Measurements from ENCODE around the gene SS18L1. TPM values are rescaled to one million over a fixed set of nuclear protein-coding genes. Genes with fewer than 3 reads are reported as not detected.
A peak's percentile ranks its signal among the peaks of the same experiment; 100 is the strongest.

Gene SS18L1
- total and polyA plus RNA-seq, 10 of the 15 experiments (the other 5 are each of a cell fraction or from before 2014, with no cell fraction given): 1.8 to 20.0 (median 6.6) TPM

DNA sequence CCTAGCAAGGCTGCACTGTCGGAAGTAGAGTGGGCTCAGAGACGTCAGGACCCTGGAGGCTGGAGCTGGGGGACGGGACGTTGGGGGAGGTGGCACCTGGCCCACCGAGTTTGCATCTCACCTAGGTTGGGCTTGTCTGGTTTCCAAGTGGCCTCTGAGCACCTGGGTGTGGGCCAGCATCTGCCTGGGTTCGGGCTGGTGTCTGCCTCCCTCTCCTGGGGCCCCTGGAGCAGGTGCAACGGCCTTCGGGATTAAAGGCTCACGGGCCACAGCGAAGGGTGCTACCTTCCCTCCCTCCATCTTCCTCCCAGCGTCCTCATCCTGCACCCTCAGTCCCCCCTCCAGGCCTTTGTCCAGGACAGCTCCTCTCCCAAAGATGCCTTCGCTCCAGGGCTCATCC is 70.5 kb downstream of the SS18L1 start:
- Histone ChIP-seq H3K9ac (ENCODE audit: control insufficient read depth, insufficient read depth, low read length) (no peak overlapping the region), H3K27me3 (replicated peaks in 1 of 2; ENCODE audit: control insufficient read depth in 2 of 2, insufficient read depth in 2 of 2, low read length in 1 of 2) (no peaks in the 10 kb centered on the region; a peak in 1 of 4 replicates), H3K4me3 (no peak overlapping the region), H3K36me3 (ENCODE audit: control insufficient read depth in 2 of 2, insufficient read depth in 2 of 2, low read length in 1 of 2) (no peaks in the 10 kb centered on the region), H3K4me1 (ENCODE audit: control insufficient read depth, insufficient read depth, low read length) (no peaks in the 10 kb centered on the region), H4K20me1 (ENCODE audit: control insufficient read depth, insufficient read depth) (no peaks in the 10 kb centered on the region), H3K9me3 (replicated peaks; ENCODE audit: control insufficient read depth, insufficient read depth, low read length) (no peaks in the 10 kb centered on the region), H3K79me2 (ENCODE audit: control insufficient read depth, insufficient read depth, low read length) (no peaks in the 10 kb centered on the region), H2AFZ (ENCODE audit: control insufficient read depth, low read depth, low read length) (no peak overlapping the region), H3K4me2 (ENCODE audit: control insufficient read depth, insufficient read depth) (no peak overlapping the region), H3K27ac (ENCODE audit: control insufficient read depth, insufficient read depth) (no peak overlapping the region)
- DNase-seq (ENCODE audit: low read depth, low spot score) (no peak), ATAC-seq (no peak), FAIRE-seq (no peak)
- TF ChIP-seq TARDBP (IDR thresholded peaks at IDR 0.05; ENCODE audit: borderline replicate concordance): no peak
- TF ChIP-seq RAD21 (IDR thresholded peaks at IDR 0.05; ENCODE audit: insufficient read depth, low read depth, low read length): 0 out of 2 replicates have a peak, but pooled peaks have one; percentile 9
- WGBS (ENCODE audit: insufficient coverage, insufficient replicate concordance, low lambda C conversion rate, missing lambda C conversion rate): 28% methylated on average over 12 of the region's 12 CpGs
- intact Hi-C loops (cut with micrococcal nuclease; ENCODE audit: unreplicated experiment) (no loop called here), in situ Hi-C loops (cut with MboI) (no loop called here)
- ChIA-PET CTCF (no interaction called here), POLR2A (no interaction called here), RAD21 (ENCODE audit: unreplicated experiment) (no interaction called here), SMC1A (ENCODE audit: uncharacterized antibody, unreplicated experiment) (no interaction called here)
- BruUV-seq (replicated peaks): no TSS peak

DNA sequence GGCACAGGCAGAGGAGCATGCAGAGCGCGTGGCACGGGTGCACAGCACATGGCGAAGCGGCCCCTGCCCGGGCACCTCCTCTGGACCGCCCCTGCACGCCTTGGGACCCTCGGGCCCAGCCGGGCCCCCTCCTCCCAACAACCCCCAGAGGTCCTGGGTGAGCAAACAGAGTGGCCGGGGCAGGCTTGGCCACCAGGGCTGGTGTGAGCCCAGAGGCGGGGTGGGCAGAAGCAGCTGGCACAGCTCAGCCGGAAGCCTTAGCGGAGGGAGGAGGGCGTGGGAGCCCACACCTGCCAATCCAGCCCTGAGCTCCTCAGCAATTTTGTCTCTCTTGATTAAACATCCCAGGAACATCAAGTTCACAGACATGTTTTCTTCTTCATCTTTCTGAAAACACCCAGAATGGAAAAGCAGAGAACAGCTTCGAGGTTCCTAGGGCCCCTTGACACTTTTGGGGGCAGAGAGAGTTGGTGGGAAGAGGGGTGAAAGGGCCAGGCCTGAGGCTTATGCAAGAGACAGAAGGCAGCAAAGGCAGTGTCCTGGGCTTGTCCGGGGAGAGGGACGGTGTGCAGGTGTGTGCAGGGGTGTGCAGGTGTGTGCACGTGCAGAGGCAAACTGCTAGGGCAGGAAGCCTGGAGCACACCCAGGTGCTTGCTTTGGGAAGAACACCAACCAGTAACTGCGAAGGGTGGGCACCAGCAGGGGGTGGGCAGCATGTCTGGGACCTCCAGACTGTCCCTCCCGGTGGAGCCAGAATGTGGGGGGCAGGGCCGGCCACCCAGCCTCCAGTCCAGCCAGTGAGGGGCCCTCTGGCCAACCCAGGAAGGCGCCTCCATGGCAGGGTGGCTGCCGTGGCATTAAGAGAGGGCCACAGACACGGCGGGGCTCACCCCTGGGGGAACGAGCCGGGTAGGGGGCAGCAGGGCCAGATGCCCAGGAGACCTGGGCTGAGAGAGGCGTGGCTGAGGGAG is 71.7 kb downstream of the SS18L1 start:
- no peak for DNase-seq (ENCODE audit: low read depth, low spot score)
- Histone ChIP-seq H3K4me3 (no peak overlapping the region), H3K9me3 (replicated peaks; ENCODE audit: control insufficient read depth, insufficient read depth, low read length) (no peaks in the 10 kb centered on the region), H3K27ac (ENCODE audit: control insufficient read depth, insufficient read depth) (no peak overlapping the region), H4K20me1 (ENCODE audit: control insufficient read depth, insufficient read depth) (no peaks in the 10 kb centered on the region; the same call in 1 of the 2 replicates), H2AFZ (ENCODE audit: control insufficient read depth, low read depth, low read length) (no peak overlapping the region), H3K36me3 (ENCODE audit: control insufficient read depth in 2 of 2, insufficient read depth in 2 of 2, low read length in 1 of 2) (no peaks in the 10 kb centered on the region), H3K4me1 (ENCODE audit: control insufficient read depth, insufficient read depth, low read length) (no peaks in the 10 kb centered on the region), H3K79me2 (ENCODE audit: control insufficient read depth, insufficient read depth, low read length) (no peaks in the 10 kb centered on the region), H3K4me2 (ENCODE audit: control insufficient read depth, insufficient read depth) (no peak overlapping the region), H3K9ac (ENCODE audit: control insufficient read depth, insufficient read depth, low read length) (no peak overlapping the region), H3K27me3 (replicated peaks in 1 of 2; ENCODE audit: control insufficient read depth in 2 of 2, insufficient read depth in 2 of 2, low read length in 1 of 2) (peaks cover 0 to 2% of the 10 kb centered on the region in 2 experiments; a peak in 1 of 4 replicates)
- in situ Hi-C loops (cut with MboI) (no loop called here), intact Hi-C loops (cut with micrococcal nuclease; ENCODE audit: unreplicated experiment) (no loop called here)
- ChIA-PET RAD21 (ENCODE audit: unreplicated experiment) (no interaction called here), SMC1A (ENCODE audit: uncharacterized antibody, unreplicated experiment) (no interaction called here), CTCF (no interaction called here), POLR2A (no interaction called here)
- FAIRE-seq: no peak
- BruUV-seq (replicated peaks): no TSS peak
- 31% methylated on average over 27 of the region's 29 CpGs for WGBS (ENCODE audit: insufficient coverage, insufficient replicate concordance, low lambda C conversion rate, missing lambda C conversion rate)
- no peak for TF ChIP-seq ATF7 (IDR thresholded peaks at IDR 0.05; ENCODE audit: low read depth)
- TF ChIP-seq EP300 (IDR thresholded peaks at IDR 0.05; ENCODE audit: borderline replicate concordance in 1 of 2, control insufficient read depth in 1 of 2, low read depth in 2 of 2, low read length in 2 of 2): no peak
- no peak for TF ChIP-seq STAT1 (conservative IDR thresholded peaks at IDR 0.05)
- TF ChIP-seq, protein P1, sequence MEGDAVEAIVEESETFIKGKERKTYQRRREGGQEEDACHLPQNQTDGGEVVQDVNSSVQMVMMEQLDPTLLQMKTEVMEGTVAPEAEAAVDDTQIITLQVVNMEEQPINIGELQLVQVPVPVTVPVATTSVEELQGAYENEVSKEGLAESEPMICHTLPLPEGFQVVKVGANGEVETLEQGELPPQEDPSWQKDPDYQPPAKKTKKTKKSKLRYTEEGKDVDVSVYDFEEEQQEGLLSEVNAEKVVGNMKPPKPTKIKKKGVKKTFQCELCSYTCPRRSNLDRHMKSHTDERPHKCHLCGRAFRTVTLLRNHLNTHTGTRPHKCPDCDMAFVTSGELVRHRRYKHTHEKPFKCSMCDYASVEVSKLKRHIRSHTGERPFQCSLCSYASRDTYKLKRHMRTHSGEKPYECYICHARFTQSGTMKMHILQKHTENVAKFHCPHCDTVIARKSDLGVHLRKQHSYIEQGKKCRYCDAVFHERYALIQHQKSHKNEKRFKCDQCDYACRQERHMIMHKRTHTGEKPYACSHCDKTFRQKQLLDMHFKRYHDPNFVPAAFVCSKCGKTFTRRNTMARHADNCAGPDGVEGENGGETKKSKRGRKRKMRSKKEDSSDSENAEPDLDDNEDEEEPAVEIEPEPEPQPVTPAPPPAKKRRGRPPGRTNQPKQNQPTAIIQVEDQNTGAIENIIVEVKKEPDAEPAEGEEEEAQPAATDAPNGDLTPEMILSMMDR (IDR thresholded peaks at IDR 0.05 in 2 of 3, conservative IDR thresholded peaks at IDR 0.05 in 1 of 3; ENCODE audit: control insufficient read depth in 2 of 3, extremely low read depth in 1 of 3, insufficient read depth in 1 of 3, low read depth in 3 of 3, low read length in 3 of 3): no peak
- no peak for TF ChIP-seq CHD1 (IDR thresholded peaks at IDR 0.05; ENCODE audit: low read depth, low read length)
- TF ChIP-seq CBX5 (IDR thresholded peaks at IDR 0.05; ENCODE audit: low read depth): no peak
- TF ChIP-seq SRF (IDR thresholded peaks at IDR 0.05; ENCODE audit: low read depth in 2 of 2, low read length in 2 of 2): no peak
- no peak for ATAC-seq
